ENCODE results near the gene TMED5. TPM values are rescaled to one million over a fixed set of nuclear protein-coding genes. Genes with fewer than 3 reads are reported as not detected.

TMED5 gene
- total RNA-seq, 1 experiment from 2014 or later: 66.1 TPM

GRCh38 chr1:93136445-93136844 lies 43.8 kb downstream of the TMED5 start:
- TF ChIP-seq CTCF (IDR thresholded peaks at IDR 0.05; ENCODE audit: unreplicated experiment): no peak
- Mint-ChIP-seq H3K27ac (ENCODE audit: unreplicated experiment) (no peak overlapping the region), H3K36me3 (ENCODE audit: insufficient read depth, unreplicated experiment) (peaks cover 16% of the 10 kb centered on the region), H3K27me3 (ENCODE audit: unreplicated experiment) (no peaks in the 10 kb centered on the region), H3K4me1 (ENCODE audit: low read depth, unreplicated experiment) (no peaks in the 10 kb centered on the region), H3K4me3 (ENCODE audit: low read depth, unreplicated experiment) (no peak overlapping the region), H3K9me3 (ENCODE audit: low read depth, unreplicated experiment) (no peaks in the 10 kb centered on the region)
- BruUV-seq (replicated peaks): no TSS peak
- CTCF ChIA-PET: no interaction called here
- no peak for DNase-seq
- intact Hi-C loops (cut with micrococcal nuclease; ENCODE audit: unreplicated experiment): no loop called here

- BruUV-seq (replicated peaks): no TSS peak
Measured at GRCh38 chr1:93132638-93133037, 47.6 kb downstream of the TMED5 start.

GRCh38 chr1:93129507-93130099 lies 50.6 kb downstream of the TMED5 start:
- no peaks in the 10 kb centered on the region for H3K4me1 Mint-ChIP-seq (ENCODE audit: low read depth, unreplicated experiment)

More at GRCh38 chr1:93132638-93133037, 47.6 kb downstream of the TMED5 start:
- intact Hi-C loops (cut with micrococcal nuclease; ENCODE audit: unreplicated experiment): no loop called here
- Mint-ChIP-seq H3K36me3 (ENCODE audit: insufficient read depth, unreplicated experiment) (peaks cover 16% of the 10 kb centered on the region), H3K27me3 (ENCODE audit: unreplicated experiment) (no peaks in the 10 kb centered on the region), H3K4me1 (ENCODE audit: low read depth, unreplicated experiment) (no peaks in the 10 kb centered on the region), H3K27ac (ENCODE audit: unreplicated experiment) (no peak overlapping the region), H3K4me3 (ENCODE audit: low read depth, unreplicated experiment) (no peak overlapping the region), H3K9me3 (ENCODE audit: low read depth, unreplicated experiment) (no peaks in the 10 kb centered on the region)
- no peak for TF ChIP-seq CTCF (IDR thresholded peaks at IDR 0.05; ENCODE audit: unreplicated experiment)
- CTCF ChIA-PET: no interaction called here
- no peak for DNase-seq

GRCh38 chr1:93124556-93125355 lies 55.5 kb downstream of the TMED5 start:
- CTCF ChIA-PET: no interaction called here
- Mint-ChIP-seq H3K36me3 (ENCODE audit: insufficient read depth, unreplicated experiment) (peaks cover 17% of the 10 kb centered on the region), H3K27me3 (ENCODE audit: unreplicated experiment) (no peaks in the 10 kb centered on the region), H3K27ac (ENCODE audit: unreplicated experiment) (no peak overlapping the region), H3K4me1 (ENCODE audit: low read depth, unreplicated experiment) (no peaks in the 10 kb centered on the region), H3K4me3 (ENCODE audit: low read depth, unreplicated experiment) (no peak overlapping the region), H3K9me3 (ENCODE audit: low read depth, unreplicated experiment) (no peaks in the 10 kb centered on the region)
- BruUV-seq (replicated peaks): no TSS peak
- no peak for DNase-seq
- no peak for TF ChIP-seq CTCF (IDR thresholded peaks at IDR 0.05; ENCODE audit: unreplicated experiment)
- intact Hi-C loops (cut with micrococcal nuclease; ENCODE audit: unreplicated experiment): loop anchor here (5.0 kb wide), 1 partner anchor 42 kb away; no protein-coding TSS in a partner anchor

More at GRCh38 chr1:93129507-93130099, 50.6 kb downstream of the TMED5 start:
- Mint-ChIP-seq H3K27me3 (ENCODE audit: unreplicated experiment) (no peaks in the 10 kb centered on the region), H3K9me3 (ENCODE audit: low read depth, unreplicated experiment) (no peaks in the 10 kb centered on the region), H3K4me3 (ENCODE audit: low read depth, unreplicated experiment) (no peak overlapping the region), H3K36me3 (ENCODE audit: insufficient read depth, unreplicated experiment) (peaks cover 8% of the 10 kb centered on the region), H3K27ac (ENCODE audit: unreplicated experiment) (no peak overlapping the region)
- intact Hi-C loops (cut with micrococcal nuclease; ENCODE audit: unreplicated experiment): loop anchor here (5.0 kb wide), 1 partner anchor 47 kb away; no protein-coding TSS in a partner anchor
- TF ChIP-seq CTCF (IDR thresholded peaks at IDR 0.05; ENCODE audit: unreplicated experiment): no peak
- CTCF ChIA-PET: interaction anchor here (0.5 kb wide), 1 partner anchor 14 kb away, joined by 3 read pairs; no protein-coding TSS in a partner anchor
- BruUV-seq (replicated peaks): no TSS peak
- DNase-seq: no peak
